HepG2 (cell line): ENCODE results near the gene SHROOM1. TPM values are rescaled to one million over a fixed set of nuclear protein-coding genes. Genes with fewer than 3 reads are reported as not detected.

ENCODE experiments used
- ATAC-seq: fragments of 200-7000 bp; cut with Tn5 transposase; 3 replicates; pipeline ENCODE4 v1.9.1; 2020; ENCODE audit warnings: mild to moderate bottlenecking, moderate library complexity
- BruUV-seq: library from RNA; stranded (reverse); fragments of 400-500 nt; replicated peaks from 2 replicates; lab custom pipeline; 2021; lab: Mats Ljungman, UMichigan
- CTCF ChIA-PET: fragments of 300-600 bp; formaldehyde crosslinking; extraction: SDS; loops from one replicate; lab custom pipeline; 2021; ENCODE audit warnings: low total read pairs, inconsistent platforms, low intra/inter-chr PET ratio; lab: Yijun Ruan, JAX
- POLR2A ChIA-PET: fragments of 350-600 bp; sonication (Branson Sonifier 250); formaldehyde crosslinking; loops from one replicate; lab custom pipeline; 2020; ENCODE audit warnings: antibody characterized with exemption, inconsistent platforms; lab: Yijun Ruan, JAX
- DNase-seq: peaks from one replicate; pipeline ENCODE4 v3.0.0-alpha.2; 2015; ENCODE audit warnings: low spot score
- FAIRE-seq: peaks from 3 replicates; lab custom pipeline; 2011; peaks lifted over from hg19 to GRCh38; lab: Jason Lieb, UNC
- H2AFZ ChIP-seq: one replicate; pipeline ENCODE4 v1.6.1; 2011; ENCODE audit warnings: low read length, inconsistent platforms
- H3K27ac ChIP-seq: fragments of 300-600 bp; 3 replicates; pipeline ENCODE4 v1.8.0; 2011; ENCODE audit warnings: mixed run types, mild to moderate bottlenecking, mixed read lengths, low read length, inconsistent platforms; ENCODE audit not compliant: insufficient read depth; ENCODE audit errors: extremely low read length
- H3K27me3 ChIP-seq, 2 experiments: fragments of 200-600 bp in 1 of 2; 2 replicates in 1 of 2; 3 replicates in 1 of 2; pipeline versions ENCODE4 v1.6.0 to v1.8.0; 2011; ENCODE audit warnings: low read length in 2 of 2, mild to moderate bottlenecking in 2 of 2, moderate library complexity in 2 of 2, inconsistent platforms in 1 of 2; ENCODE audit not compliant: insufficient read depth in 2 of 2, control insufficient read depth in 1 of 2
- H3K36me3 ChIP-seq, 2 experiments: fragments of 200-600 bp in 1 of 2; replicated peaks in 1 of 2; 2 replicates in 1 of 2; 3 replicates in 1 of 2; pipeline versions ENCODE4 v1.5.1 to v1.8.0; 2011; ENCODE audit warnings: low read length in 2 of 2, inconsistent platforms in 1 of 2; ENCODE audit not compliant: insufficient read depth in 2 of 2, control insufficient read depth in 1 of 2
- H3K4me1 ChIP-seq: 2 replicates; pipeline ENCODE4 v1.5.1; 2012; ENCODE audit warnings: low read length, inconsistent platforms; ENCODE audit not compliant: insufficient read depth
- H3K4me2 ChIP-seq: 2 replicates; pipeline ENCODE4 v1.6.0; 2011; ENCODE audit warnings: low read depth, low read length, inconsistent platforms
- H3K4me3 ChIP-seq, 3 experiments: fragments of 200-600 bp in 1 of 3; sonication (generic), shearing (Covaris generic) in 1 of 3; replicated peaks in 1 of 3; 2 replicates each; pipeline ENCODE4 v1.5.1; 2011 to 2016; ENCODE audit warnings: low read length in 3 of 3, inconsistent platforms in 2 of 3, low read depth in 2 of 3, mild to moderate bottlenecking in 2 of 3, control low read depth in 1 of 3, mixed read lengths in 1 of 3; ENCODE audit not compliant: insufficient read depth in 1 of 3
- H3K79me2 ChIP-seq: one replicate; pipeline ENCODE4 v1.6.1; 2011; ENCODE audit warnings: low read length, inconsistent platforms; ENCODE audit not compliant: insufficient read depth
- H3K9ac ChIP-seq: 2 replicates; pipeline ENCODE4 v1.6.0; 2011; ENCODE audit warnings: mild to moderate bottlenecking, low read depth, low read length, inconsistent platforms; ENCODE audit not compliant: insufficient read depth
- H3K9me3 ChIP-seq: 2 replicates; pipeline ENCODE4 v1.5.1; 2012; ENCODE audit warnings: mild to moderate bottlenecking, low read length
- H4K20me1 ChIP-seq: 2 replicates; pipeline ENCODE4 v1.6.0; 2011; ENCODE audit warnings: inconsistent platforms, mild to moderate bottlenecking, low read length, moderate library complexity; ENCODE audit not compliant: insufficient read depth
- MEF2D ChIP-seq: sonication (generic); formaldehyde crosslinking; IDR thresholded peaks from 2 replicates; pipeline ENCODE4 v1.5.1; 2020; ENCODE audit warnings: mild to moderate bottlenecking, missing genetic modification reagents
- SATB2 ChIP-seq: sonication (generic); formaldehyde crosslinking; IDR thresholded peaks from 2 replicates; pipeline ENCODE4 v1.5.0; 2020; ENCODE audit warnings: missing genetic modification reagents
- ZNF234 ChIP-seq: sonication (generic); formaldehyde crosslinking; conservative IDR thresholded peaks from 2 replicates; pipeline ENCODE4 v1.5.1; 2020; ENCODE audit warnings: mild to moderate bottlenecking, missing genetic modification reagents
- WGBS: methylation state at CpG from one replicate; pipeline ENCODE4 v1.1.6; 2017; ENCODE audit warnings: low lambda C conversion rate; 5-methylcytosine and 5-hydroxymethylcytosine counted together
- in situ Hi-C: cut with HindIII; loops from 2 replicates; pipeline ENCODE4 v1.10.0; 2017; ENCODE audit warnings: low pct_unique_long_range_greater_than_20kb; ENCODE audit not compliant: extremely low pct_ligation_motif_present
- intact Hi-C: fragments of 100-400 bp; cut with micrococcal nuclease; formaldehyde crosslinking; loops from one replicate; pipeline ENCODE4 v1.10.0; 2022; ENCODE audit not compliant: unreplicated experiment
- polyA plus RNA-seq, 8 experiments: library from polyadenylated mRNA; depleted of rRNA in 3 of 8; stranded (reverse) in 7 of 8; unstranded in 1 of 8; fragments of >200 nt; fragmentation: Illumina TruSeq in 4 of 8; extraction: Trizol in 4 of 8; gene quantifications; 2 replicates each; pipeline versions ENCODE4 v1.2.1 to v1.2.3, GENCODE V29; 2011 to 2016; ENCODE audit warnings: low read depth in 4 of 8, missing spikeins in 1 of 8, mixed read lengths in 1 of 8; ENCODE audit not compliant: insufficient read depth in 1 of 8
- total RNA-seq, 5 experiments: library from RNA; depleted of rRNA; stranded (reverse); fragments of >200 nt; fragmentation: Illumina TruSeq; extraction: Trizol; gene quantifications; 2 replicates each; pipeline ENCODE4 v1.2.3, GENCODE V29; 2016; ENCODE audit warnings: low read depth in 1 of 5
- TF ChIP-seq, protein P1 (sequence below): sonication (generic); formaldehyde crosslinking; IDR thresholded peaks from 2 replicates; pipeline ENCODE4 v1.5.1; 2020; ENCODE audit warnings: mild to moderate bottlenecking, missing genetic modification reagents, borderline replicate concordance
- TF ChIP-seq, protein P2 (sequence below): sonication (generic); formaldehyde crosslinking; IDR thresholded peaks from 2 replicates; pipeline ENCODE4 v1.4.0; 2020; ENCODE audit warnings: missing genetic modification reagents
- TF ChIP-seq, protein P3 (sequence below): sonication (generic); formaldehyde crosslinking; IDR thresholded peaks from 2 replicates; pipeline ENCODE4 v1.8.1; 2023; ENCODE audit warnings: mild to moderate bottlenecking, missing genetic modification reagents
- TF ChIP-seq, protein P4 (sequence below), 2 experiments: sonication (generic) in 1 of 2; formaldehyde crosslinking in 1 of 2; IDR thresholded peaks; 2 replicates each; pipeline versions ENCODE4 v1.4.0 to v1.6.1; 2016 to 2020; ENCODE audit warnings: borderline replicate concordance in 1 of 2, low read depth in 1 of 2, mild to moderate bottlenecking in 1 of 2, missing genetic modification reagents in 1 of 2

The SHROOM1 gene
- total and polyA plus RNA-seq, 2 of the 13 experiments (the other 11 are each of a cell fraction or from before 2014, with no cell fraction given) = 18.2 to 25.7 TPM

DNA sequence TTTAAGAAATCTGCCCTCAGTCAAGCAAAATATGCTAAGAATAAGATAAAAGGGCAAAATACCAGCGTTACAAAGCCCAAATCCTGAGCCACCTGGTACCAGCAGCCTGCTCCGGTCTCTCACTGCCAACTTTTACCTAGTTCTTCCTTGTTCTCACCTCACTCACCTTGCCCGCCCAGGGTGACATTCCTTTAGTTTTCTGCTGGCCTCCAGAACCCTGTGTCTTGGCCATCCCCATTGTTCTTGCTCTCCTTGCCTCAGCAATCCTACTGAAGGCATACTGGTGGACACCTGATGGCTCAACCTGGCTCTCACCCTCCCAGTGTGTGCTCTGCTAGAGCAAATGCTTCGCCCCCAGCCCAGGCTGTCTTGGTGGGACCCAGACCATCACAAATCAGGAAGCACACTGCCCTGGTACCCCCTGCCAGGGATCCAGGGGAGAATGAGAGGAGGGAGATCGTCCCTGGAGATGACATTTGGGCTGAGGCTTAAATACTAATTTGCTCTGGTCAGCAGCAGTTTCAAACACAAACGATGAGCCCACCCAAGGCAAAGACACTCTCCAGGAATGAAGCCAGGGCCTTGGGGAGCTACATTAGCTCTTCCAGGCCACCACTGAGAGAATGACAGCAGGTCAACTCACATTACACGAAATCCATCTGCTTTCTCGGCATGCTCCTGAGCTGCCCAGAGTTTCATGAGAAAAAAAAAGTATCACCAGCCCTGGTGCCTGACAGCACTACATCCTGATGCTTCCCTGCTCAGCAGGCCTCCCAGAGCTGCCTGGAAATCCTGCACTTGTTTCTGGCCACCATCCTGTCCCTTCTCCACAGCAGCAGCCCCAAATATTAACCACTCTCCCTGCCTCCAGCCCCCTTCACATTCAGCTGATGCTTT lies 41.2 kb downstream of the SHROOM1 start:
- Histone ChIP-seq H3K27me3 (no peaks in the 10 kb centered on the region), H3K4me3 (no peak overlapping the region), H2AFZ (no peak overlapping the region), H3K79me2 (no peaks in the 10 kb centered on the region), H3K4me1 (peaks cover 21% of the 10 kb centered on the region; the same call in 1 of the 2 replicates), H3K36me3 (no peaks in the 10 kb centered on the region; a peak in 2 of 5 replicates), H4K20me1 (no peaks in the 10 kb centered on the region), H3K9me3 (no peaks in the 10 kb centered on the region), H3K27ac (no peak overlapping the region), H3K9ac (no peak overlapping the region), H3K4me2 (no peak overlapping the region)
- DNase-seq (no peak), ATAC-seq (no peak; the same call in 2 of the 3 replicates), FAIRE-seq (no peak)
- intact Hi-C loops = no loop called here
- TF ChIP-seq, protein P1, sequence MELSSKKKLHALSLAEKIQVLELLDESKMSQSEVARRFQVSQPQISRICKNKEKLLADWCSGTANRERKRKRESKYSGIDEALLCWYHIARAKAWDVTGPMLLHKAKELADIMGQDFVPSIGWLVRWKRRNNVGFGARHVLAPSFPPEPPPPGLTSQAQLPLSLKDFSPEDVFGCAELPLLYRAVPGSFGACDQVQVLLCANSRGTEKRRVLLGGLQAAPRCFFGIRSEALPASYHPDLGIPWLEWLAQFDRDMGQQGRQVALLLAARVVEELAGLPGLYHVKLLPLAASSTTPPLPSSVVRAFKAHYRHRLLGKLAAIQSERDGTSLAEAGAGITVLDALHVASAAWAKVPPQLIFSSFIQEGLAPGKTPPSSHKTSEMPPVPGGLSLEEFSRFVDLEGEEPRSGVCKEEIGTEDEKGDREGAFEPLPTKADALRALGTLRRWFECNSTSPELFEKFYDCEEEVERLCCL (CRISPR knock-in tag) = no peak
- TF ChIP-seq ZNF234 (CRISPR knock-in tag) = no peak
- TF ChIP-seq, protein P2, sequence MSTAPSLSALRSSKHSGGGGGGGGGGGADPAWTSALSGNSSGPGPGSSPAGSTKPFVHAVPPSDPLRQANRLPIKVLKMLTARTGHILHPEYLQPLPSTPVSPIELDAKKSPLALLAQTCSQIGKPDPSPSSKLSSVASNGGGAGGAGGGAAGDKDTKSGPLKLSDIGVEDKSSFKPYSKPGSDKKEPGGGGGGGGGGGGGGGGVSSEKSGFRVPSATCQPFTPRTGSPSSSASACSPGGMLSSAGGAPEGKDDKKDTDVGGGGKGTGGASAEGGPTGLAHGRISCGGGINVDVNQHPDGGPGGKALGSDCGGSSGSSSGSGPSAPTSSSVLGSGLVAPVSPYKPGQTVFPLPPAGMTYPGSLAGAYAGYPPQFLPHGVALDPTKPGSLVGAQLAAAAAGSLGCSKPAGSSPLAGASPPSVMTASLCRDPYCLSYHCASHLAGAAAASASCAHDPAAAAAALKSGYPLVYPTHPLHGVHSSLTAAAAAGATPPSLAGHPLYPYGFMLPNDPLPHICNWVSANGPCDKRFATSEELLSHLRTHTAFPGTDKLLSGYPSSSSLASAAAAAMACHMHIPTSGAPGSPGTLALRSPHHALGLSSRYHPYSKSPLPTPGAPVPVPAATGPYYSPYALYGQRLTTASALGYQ (CRISPR knock-in tag) = no peak
- no peak for TF ChIP-seq MEF2D (CRISPR knock-in tag)
- TF ChIP-seq SATB2 (CRISPR knock-in tag) = no peak
- TF ChIP-seq, protein P3, sequence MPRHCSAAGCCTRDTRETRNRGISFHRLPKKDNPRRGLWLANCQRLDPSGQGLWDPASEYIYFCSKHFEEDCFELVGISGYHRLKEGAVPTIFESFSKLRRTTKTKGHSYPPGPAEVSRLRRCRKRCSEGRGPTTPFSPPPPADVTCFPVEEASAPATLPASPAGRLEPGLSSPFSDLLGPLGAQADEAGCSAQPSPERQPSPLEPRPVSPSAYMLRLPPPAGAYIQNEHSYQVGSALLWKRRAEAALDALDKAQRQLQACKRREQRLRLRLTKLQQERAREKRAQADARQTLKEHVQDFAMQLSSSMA = no peak
- TF ChIP-seq, protein P4, sequence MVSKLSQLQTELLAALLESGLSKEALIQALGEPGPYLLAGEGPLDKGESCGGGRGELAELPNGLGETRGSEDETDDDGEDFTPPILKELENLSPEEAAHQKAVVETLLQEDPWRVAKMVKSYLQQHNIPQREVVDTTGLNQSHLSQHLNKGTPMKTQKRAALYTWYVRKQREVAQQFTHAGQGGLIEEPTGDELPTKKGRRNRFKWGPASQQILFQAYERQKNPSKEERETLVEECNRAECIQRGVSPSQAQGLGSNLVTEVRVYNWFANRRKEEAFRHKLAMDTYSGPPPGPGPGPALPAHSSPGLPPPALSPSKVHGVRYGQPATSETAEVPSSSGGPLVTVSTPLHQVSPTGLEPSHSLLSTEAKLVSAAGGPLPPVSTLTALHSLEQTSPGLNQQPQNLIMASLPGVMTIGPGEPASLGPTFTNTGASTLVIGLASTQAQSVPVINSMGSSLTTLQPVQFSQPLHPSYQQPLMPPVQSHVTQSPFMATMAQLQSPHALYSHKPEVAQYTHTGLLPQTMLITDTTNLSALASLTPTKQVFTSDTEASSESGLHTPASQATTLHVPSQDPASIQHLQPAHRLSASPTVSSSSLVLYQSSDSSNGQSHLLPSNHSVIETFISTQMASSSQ (IDR thresholded peaks at IDR 0.05; ENCODE audit: low read depth) = no peak
- TF ChIP-seq, protein P4 (CRISPR knock-in tag; IDR thresholded peaks at IDR 0.05; ENCODE audit: borderline replicate concordance) = no peak
- 88% methylated on average over 8 of the region's 8 CpGs for WGBS
- POLR2A ChIA-PET = interaction anchor here (1.1 kb wide), 1 partner anchor 12 kb away, joined by 4 read pairs; no protein-coding TSS in a partner anchor
- CTCF ChIA-PET = no interaction called here
- in situ Hi-C loops = no loop called here
- BruUV-seq = no TSS peak
